ENCODE results near the gene INPPL1.

GRCh38 chr11:72265951-72266350 lies 41.4 kb downstream of the INPPL1 start:
- TF ChIP-seq MYC (IDR thresholded peaks at IDR 0.05; ENCODE audit: low read depth, low read length) (no peak), FOS (IDR thresholded peaks at IDR 0.05; ENCODE audit: borderline replicate concordance, insufficient read depth, low read length) (no peak), POLR2A (IDR thresholded peaks at IDR 0.05; ENCODE audit: low read depth, low read length) (no peak), CTCF (IDR thresholded peaks at IDR 0.05; ENCODE audit: extremely low read depth in 1 of 2, insufficient read depth in 1 of 2, low read depth in 1 of 2, low read length in 2 of 2) (no peak), MAX (IDR thresholded peaks at IDR 0.05; ENCODE audit: insufficient read depth, insufficient read length) (no peak), POLR2AphosphoS5 (IDR thresholded peaks at IDR 0.05; ENCODE audit: insufficient read depth, low read depth, low read length) (no peak), EZH2 (IDR thresholded peaks at IDR 0.05; ENCODE audit: borderline replicate concordance, low read depth, low read length, severe bottlenecking) (no peak), JUN (IDR thresholded peaks at IDR 0.05; ENCODE audit: borderline replicate concordance, insufficient read depth, insufficient read length, low read depth) (no peak), GATA2 (IDR thresholded peaks at IDR 0.05; ENCODE audit: insufficient read depth, insufficient read length, low read depth, low read length) (no peak)

All from endothelial cell of umbilical vein (primary cell).